GM12892 (cell line): ENCODE results near the gene GPR39.

ENCODE experiments used
- POLR2A ChIP-seq: IDR thresholded peaks from 2 replicates; pipeline ENCODE4 v1.6.1; 2011; ENCODE audit warnings: low read depth, low read length, control low read depth
- TAF1 ChIP-seq: IDR thresholded peaks from 2 replicates; pipeline ENCODE4 v1.6.1; 2011; ENCODE audit warnings: low read depth, mild to moderate bottlenecking, control low read depth, low read length, borderline replicate concordance

- TF ChIP-seq TAF1 (no peak), POLR2A (no peak)
Observed at GRCh38 chr2:132374551-132374950, 42.1 kb upstream of the GPR39 start.
